T-helper 2 cell treated with Interferon-gamma antibody and Interleukin-4, amounts not matched to agents 100 ng/mL and 5 ng/mL, for 36 hours (primary cell): ENCODE measurements around the gene PGGHG. TPM values are rescaled to one million over a fixed set of nuclear protein-coding genes. Genes with fewer than 3 reads are reported as not detected.
"Not testable (repeated sequence)": the region's sequence is repeated elsewhere in the genome, so short reads cannot be mapped to it uniquely, and the experiment has no call there.

Source experiments
- intact Hi-C: fragments of 100-400 bp; cut with micrococcal nuclease; formaldehyde crosslinking; loops from one replicate; pipeline ENCODE4 v1.15.1; 2023
- total RNA-seq: library from RNA; stranded (reverse); gene quantifications from 2 replicates; pipeline ENCODE4 v1.2.3, GENCODE V29; 2022

PGGHG gene
- total RNA-seq, 1 donor from 2014 or later = 105 TPM

- intact Hi-C loops = no loop called here
Measured at GRCh38 chr11:296171-297050, 7.5 kb downstream of the PGGHG start.

GRCh38 chr11:297051-297585 lies 8.2 kb downstream of the PGGHG start:
- intact Hi-C loops = no loop called here

- intact Hi-C loops = no loop called here
Measured at GRCh38 chr11:297586-298405, 8.9 kb downstream of the PGGHG start.

- intact Hi-C loops = no loop called here
Measured at GRCh38 chr11:298406-299065, 9.6 kb downstream of the PGGHG start.

GRCh38 chr11:299081-299891 lies 10.4 kb downstream of the PGGHG start, which contains the start of gene IFITM5:
Gene IFITM5, minus strand, starts transcription at chr11:299526. Its CDS starts 36 bp downstream, at chr11:299490.
- intact Hi-C loops = no loop called here

- intact Hi-C loops = no loop called here
Measured at GRCh38 chr11:299951-300735, 11.2 kb downstream of the PGGHG start.

GRCh38 chr11:303363-303762 lies 14.4 kb downstream of the PGGHG start:
- intact Hi-C loops = no loop called here

- intact Hi-C loops = no loop called here
Measured at GRCh38 chr11:304061-304506, 15.2 kb downstream of the PGGHG start.

- intact Hi-C loops = no loop called here
Measured at GRCh38 chr11:304915-305843, 16.3 kb downstream of the PGGHG start.

- intact Hi-C loops = no loop called here
Measured at GRCh38 chr11:305844-306211, 16.9 kb downstream of the PGGHG start.

GRCh38 chr11:306645-307371 lies 17.9 kb downstream of the PGGHG start:
- intact Hi-C loops = no loop called here

GRCh38 chr11:307766-308708 lies 19.1 kb downstream of the PGGHG start, which contains the start of gene IFITM2:
Gene IFITM2, plus strand, starts transcription at chr11:307816. Its CDS starts 377 bp downstream, at chr11:308193.
- intact Hi-C loops = loop anchor here (1.0 kb wide), 1 partner anchor 100 kb away; no protein-coding TSS in a partner anchor

- intact Hi-C loops = loop anchor here (1.0 kb wide), 1 partner anchor 101 kb away; no protein-coding TSS in a partner anchor
Measured at GRCh38 chr11:308740-309665, 20.1 kb downstream of the PGGHG start.

GRCh38 chr11:309979-310572 lies 21.1 kb downstream of the PGGHG start:
- intact Hi-C loops = not testable (repeated sequence)
